HepG2 (cell line): ENCODE results near the gene PSAP. TPM values are rescaled to one million over a fixed set of nuclear protein-coding genes. Genes with fewer than 3 reads are reported as not detected.

Experiments
- FOXP1 ChIP-seq, 2 experiments: fragments of 450-650 bp in 1 of 2; IDR thresholded peaks; 2 replicates each; pipeline ENCODE4 v1.6.1; 2017 to 2018; ENCODE audit warnings: antibody characterized with exemption in 1 of 2
- GFI1 ChIP-seq: sonication (generic); formaldehyde crosslinking; IDR thresholded peaks from 2 replicates; pipeline ENCODE4 v1.5.0; 2020; ENCODE audit warnings: missing genetic modification reagents, mild to moderate bottlenecking, borderline replicate concordance
- GTF3A ChIP-seq: sonication (generic); formaldehyde crosslinking; conservative IDR thresholded peaks from 2 replicates; pipeline ENCODE4 v1.4.0; 2020; ENCODE audit warnings: mild to moderate bottlenecking, missing genetic modification reagents
- HDAC2 ChIP-seq: sonication (generic); formaldehyde crosslinking; IDR thresholded peaks from 2 replicates; pipeline ENCODE4 v1.4.0; 2020; ENCODE audit warnings: missing genetic modification reagents
- RARA ChIP-seq: IDR thresholded peaks from 2 replicates; pipeline ENCODE4 v1.6.1; 2016; ENCODE audit warnings: missing genetic modification reagents, missing compliant biosample characterization
- REPIN1 ChIP-seq: sonication (generic); formaldehyde crosslinking; IDR thresholded peaks from 2 replicates; pipeline ENCODE4 v1.8.0; 2022; ENCODE audit warnings: missing genetic modification reagents, low read depth, mild to moderate bottlenecking, borderline replicate concordance
- SOX6 ChIP-seq, 2 experiments: fragments of 450-650 bp in 1 of 2; sonication (generic) in 1 of 2; formaldehyde crosslinking in 1 of 2; IDR thresholded peaks; 2 replicates each; pipeline versions ENCODE4 v1.4.0 to v1.6.1; 2017 to 2020; ENCODE audit warnings: antibody characterized with exemption in 1 of 2, mild to moderate bottlenecking in 1 of 2, missing genetic modification reagents in 1 of 2
- ZFP1 ChIP-seq: IDR thresholded peaks from 2 replicates; pipeline ENCODE4 v1.6.1; 2016
- ZNF3 ChIP-seq: IDR thresholded peaks from 2 replicates; pipeline ENCODE4 v1.7.0; 2017; ENCODE audit warnings: inconsistent platforms
- ZNF460 ChIP-seq: sonication (generic); formaldehyde crosslinking; IDR thresholded peaks from 2 replicates; pipeline ENCODE4 v1.5.1; 2020; ENCODE audit warnings: missing genetic modification reagents, mild to moderate bottlenecking, borderline replicate concordance
- polyA plus RNA-seq, 8 experiments: library from polyadenylated mRNA; depleted of rRNA in 3 of 8; stranded (reverse) in 7 of 8; unstranded in 1 of 8; fragments of >200 nt; fragmentation: Illumina TruSeq in 4 of 8; extraction: Trizol in 4 of 8; gene quantifications; 2 replicates each; pipeline versions ENCODE4 v1.2.1 to v1.2.3, GENCODE V29; 2011 to 2016; ENCODE audit warnings: low read depth in 4 of 8, missing spikeins in 1 of 8, mixed read lengths in 1 of 8; ENCODE audit not compliant: insufficient read depth in 1 of 8
- total RNA-seq, 5 experiments: library from RNA; depleted of rRNA; stranded (reverse); fragments of >200 nt; fragmentation: Illumina TruSeq; extraction: Trizol; gene quantifications; 2 replicates each; pipeline ENCODE4 v1.2.3, GENCODE V29; 2016; ENCODE audit warnings: low read depth in 1 of 5
- TF ChIP-seq, protein P1 (sequence below): sonication (generic); formaldehyde crosslinking; IDR thresholded peaks from 2 replicates; pipeline ENCODE4; 2020; ENCODE audit warnings: missing genetic modification reagents, mild to moderate bottlenecking, borderline replicate concordance
- TF ChIP-seq, protein P2 (sequence below): sonication (generic); formaldehyde crosslinking; IDR thresholded peaks from 2 replicates; pipeline ENCODE4 v1.4.0; 2020; ENCODE audit warnings: missing genetic modification reagents
- TF ChIP-seq, protein P3 (sequence below): IDR thresholded peaks from 2 replicates; pipeline ENCODE4 v1.6.1; 2018; ENCODE audit warnings: missing genetic modification reagents, mild to moderate bottlenecking, missing compliant biosample characterization
- TF ChIP-seq, protein P4 (sequence below): sonication (generic); formaldehyde crosslinking; IDR thresholded peaks from 2 replicates; pipeline ENCODE4 v1.4.0; 2020; ENCODE audit warnings: missing genetic modification reagents, mild to moderate bottlenecking, borderline replicate concordance
- TF ChIP-seq, protein P5 (sequence below): sonication (generic); formaldehyde crosslinking; conservative IDR thresholded peaks from 2 replicates; pipeline ENCODE4 v1.4.0; 2020; ENCODE audit warnings: missing genetic modification reagents

The PSAP gene
- total and polyA plus RNA-seq, 2 of the 13 experiments (the other 11 are each of a cell fraction or from before 2014, with no cell fraction given) = 323 to 643 TPM

DNA sequence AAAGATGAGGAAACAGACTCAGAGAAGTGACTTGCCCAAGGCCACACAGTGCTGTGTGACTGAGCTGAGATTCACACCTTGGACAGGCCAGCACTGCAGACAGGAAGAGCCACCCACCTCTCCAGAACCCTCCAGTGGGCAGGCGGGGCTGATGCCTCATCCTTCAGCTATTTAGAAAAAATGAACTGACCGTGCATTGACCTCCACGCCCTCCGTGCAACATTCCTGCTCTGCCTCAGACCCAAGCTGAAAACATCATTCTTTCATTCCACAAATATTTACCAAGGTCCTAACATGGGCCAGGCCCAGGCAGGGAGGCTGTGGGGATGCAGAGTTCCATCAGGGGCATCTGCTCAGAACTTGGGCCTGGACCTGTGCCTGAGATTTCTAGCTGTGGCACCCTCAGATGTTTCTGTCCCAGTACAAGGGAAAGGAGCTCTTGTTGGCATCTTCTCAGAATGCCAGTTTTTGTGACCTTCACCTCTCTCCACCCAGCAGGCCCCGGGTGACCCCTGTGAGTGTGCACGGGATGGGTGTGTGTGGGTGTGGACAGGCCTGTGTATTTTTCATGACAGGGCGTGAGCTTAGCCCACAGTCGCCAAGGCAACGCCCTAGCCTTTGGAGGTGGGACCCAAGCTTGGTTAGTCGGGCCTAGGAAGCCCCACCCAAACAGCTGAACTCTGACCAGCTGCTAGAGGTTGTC is 84.2 kb downstream of the PSAP start (continued):
- TF ChIP-seq, protein P1, sequence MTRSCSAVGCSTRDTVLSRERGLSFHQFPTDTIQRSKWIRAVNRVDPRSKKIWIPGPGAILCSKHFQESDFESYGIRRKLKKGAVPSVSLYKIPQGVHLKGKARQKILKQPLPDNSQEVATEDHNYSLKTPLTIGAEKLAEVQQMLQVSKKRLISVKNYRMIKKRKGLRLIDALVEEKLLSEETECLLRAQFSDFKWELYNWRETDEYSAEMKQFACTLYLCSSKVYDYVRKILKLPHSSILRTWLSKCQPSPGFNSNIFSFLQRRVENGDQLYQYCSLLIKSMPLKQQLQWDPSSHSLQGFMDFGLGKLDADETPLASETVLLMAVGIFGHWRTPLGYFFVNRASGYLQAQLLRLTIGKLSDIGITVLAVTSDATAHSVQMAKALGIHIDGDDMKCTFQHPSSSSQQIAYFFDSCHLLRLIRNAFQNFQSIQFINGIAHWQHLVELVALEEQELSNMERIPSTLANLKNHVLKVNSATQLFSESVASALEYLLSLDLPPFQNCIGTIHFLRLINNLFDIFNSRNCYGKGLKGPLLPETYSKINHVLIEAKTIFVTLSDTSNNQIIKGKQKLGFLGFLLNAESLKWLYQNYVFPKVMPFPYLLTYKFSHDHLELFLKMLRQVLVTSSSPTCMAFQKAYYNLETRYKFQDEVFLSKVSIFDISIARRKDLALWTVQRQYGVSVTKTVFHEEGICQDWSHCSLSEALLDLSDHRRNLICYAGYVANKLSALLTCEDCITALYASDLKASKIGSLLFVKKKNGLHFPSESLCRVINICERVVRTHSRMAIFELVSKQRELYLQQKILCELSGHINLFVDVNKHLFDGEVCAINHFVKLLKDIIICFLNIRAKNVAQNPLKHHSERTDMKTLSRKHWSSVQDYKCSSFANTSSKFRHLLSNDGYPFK (CRISPR knock-in tag) = 0 out of 2 replicates have a peak, but pooled peaks have one; percentile 2
- TF ChIP-seq HDAC2 (CRISPR knock-in tag) = peak; percentile 66; the same call in 1 of the 2 replicates
- no peak for TF ChIP-seq REPIN1 (CRISPR knock-in tag)
- peak; percentile 81 for TF ChIP-seq GFI1
- TF ChIP-seq, protein P2, sequence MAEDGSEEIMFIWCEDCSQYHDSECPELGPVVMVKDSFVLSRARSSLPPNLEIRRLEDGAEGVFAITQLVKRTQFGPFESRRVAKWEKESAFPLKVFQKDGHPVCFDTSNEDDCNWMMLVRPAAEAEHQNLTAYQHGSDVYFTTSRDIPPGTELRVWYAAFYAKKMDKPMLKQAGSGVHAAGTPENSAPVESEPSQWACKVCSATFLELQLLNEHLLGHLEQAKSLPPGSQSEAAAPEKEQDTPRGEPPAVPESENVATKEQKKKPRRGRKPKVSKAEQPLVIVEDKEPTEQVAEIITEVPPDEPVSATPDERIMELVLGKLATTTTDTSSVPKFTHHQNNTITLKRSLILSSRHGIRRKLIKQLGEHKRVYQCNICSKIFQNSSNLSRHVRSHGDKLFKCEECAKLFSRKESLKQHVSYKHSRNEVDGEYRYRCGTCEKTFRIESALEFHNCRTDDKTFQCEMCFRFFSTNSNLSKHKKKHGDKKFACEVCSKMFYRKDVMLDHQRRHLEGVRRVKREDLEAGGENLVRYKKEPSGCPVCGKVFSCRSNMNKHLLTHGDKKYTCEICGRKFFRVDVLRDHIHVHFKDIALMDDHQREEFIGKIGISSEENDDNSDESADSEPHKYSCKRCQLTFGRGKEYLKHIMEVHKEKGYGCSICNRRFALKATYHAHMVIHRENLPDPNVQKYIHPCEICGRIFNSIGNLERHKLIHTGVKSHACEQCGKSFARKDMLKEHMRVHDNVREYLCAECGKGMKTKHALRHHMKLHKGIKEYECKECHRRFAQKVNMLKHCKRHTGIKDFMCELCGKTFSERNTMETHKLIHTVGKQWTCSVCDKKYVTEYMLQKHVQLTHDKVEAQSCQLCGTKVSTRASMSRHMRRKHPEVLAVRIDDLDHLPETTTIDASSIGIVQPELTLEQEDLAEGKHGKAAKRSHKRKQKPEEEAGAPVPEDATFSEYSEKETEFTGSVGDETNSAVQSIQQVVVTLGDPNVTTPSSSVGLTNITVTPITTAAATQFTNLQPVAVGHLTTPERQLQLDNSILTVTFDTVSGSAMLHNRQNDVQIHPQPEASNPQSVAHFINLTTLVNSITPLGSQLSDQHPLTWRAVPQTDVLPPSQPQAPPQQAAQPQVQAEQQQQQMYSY (CRISPR knock-in tag) = no peak
- TF ChIP-seq, protein P3, sequence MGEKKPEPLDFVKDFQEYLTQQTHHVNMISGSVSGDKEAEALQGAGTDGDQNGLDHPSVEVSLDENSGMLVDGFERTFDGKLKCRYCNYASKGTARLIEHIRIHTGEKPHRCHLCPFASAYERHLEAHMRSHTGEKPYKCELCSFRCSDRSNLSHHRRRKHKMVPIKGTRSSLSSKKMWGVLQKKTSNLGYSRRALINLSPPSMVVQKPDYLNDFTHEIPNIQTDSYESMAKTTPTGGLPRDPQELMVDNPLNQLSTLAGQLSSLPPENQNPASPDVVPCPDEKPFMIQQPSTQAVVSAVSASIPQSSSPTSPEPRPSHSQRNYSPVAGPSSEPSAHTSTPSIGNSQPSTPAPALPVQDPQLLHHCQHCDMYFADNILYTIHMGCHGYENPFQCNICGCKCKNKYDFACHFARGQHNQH (CRISPR knock-in tag) = 0 out of 2 replicates have a peak, but pooled peaks have one; percentile 40
- peak; percentile 63; the same call in 1 of the 2 replicates for TF ChIP-seq ZNF3 (CRISPR knock-in tag)
- TF ChIP-seq, protein P4, sequence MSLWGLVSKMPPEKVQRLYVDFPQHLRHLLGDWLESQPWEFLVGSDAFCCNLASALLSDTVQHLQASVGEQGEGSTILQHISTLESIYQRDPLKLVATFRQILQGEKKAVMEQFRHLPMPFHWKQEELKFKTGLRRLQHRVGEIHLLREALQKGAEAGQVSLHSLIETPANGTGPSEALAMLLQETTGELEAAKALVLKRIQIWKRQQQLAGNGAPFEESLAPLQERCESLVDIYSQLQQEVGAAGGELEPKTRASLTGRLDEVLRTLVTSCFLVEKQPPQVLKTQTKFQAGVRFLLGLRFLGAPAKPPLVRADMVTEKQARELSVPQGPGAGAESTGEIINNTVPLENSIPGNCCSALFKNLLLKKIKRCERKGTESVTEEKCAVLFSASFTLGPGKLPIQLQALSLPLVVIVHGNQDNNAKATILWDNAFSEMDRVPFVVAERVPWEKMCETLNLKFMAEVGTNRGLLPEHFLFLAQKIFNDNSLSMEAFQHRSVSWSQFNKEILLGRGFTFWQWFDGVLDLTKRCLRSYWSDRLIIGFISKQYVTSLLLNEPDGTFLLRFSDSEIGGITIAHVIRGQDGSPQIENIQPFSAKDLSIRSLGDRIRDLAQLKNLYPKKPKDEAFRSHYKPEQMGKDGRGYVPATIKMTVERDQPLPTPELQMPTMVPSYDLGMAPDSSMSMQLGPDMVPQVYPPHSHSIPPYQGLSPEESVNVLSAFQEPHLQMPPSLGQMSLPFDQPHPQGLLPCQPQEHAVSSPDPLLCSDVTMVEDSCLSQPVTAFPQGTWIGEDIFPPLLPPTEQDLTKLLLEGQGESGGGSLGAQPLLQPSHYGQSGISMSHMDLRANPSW (CRISPR knock-in tag) = 0 out of 2 replicates have a peak, but pooled peaks have one; percentile 30
- TF ChIP-seq, protein P5, sequence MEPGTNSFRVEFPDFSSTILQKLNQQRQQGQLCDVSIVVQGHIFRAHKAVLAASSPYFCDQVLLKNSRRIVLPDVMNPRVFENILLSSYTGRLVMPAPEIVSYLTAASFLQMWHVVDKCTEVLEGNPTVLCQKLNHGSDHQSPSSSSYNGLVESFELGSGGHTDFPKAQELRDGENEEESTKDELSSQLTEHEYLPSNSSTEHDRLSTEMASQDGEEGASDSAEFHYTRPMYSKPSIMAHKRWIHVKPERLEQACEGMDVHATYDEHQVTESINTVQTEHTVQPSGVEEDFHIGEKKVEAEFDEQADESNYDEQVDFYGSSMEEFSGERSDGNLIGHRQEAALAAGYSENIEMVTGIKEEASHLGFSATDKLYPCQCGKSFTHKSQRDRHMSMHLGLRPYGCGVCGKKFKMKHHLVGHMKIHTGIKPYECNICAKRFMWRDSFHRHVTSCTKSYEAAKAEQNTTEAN (CRISPR knock-in tag) = peak; percentile 24; the same call in 1 of the 2 replicates
- TF ChIP-seq ZFP1 (CRISPR knock-in tag) = no peak
- TF ChIP-seq GTF3A = no peak
- no peak for TF ChIP-seq FOXP1 (IDR thresholded peaks at IDR 0.05)
- peak; percentile 64; the same call in 1 of the 2 replicates for TF ChIP-seq FOXP1 (CRISPR knock-in tag; IDR thresholded peaks at IDR 0.05)
- no peak for TF ChIP-seq ZNF460 (CRISPR knock-in tag)
- TF ChIP-seq SOX6 (IDR thresholded peaks at IDR 0.05) = no peak
- peak; percentile 63; the same call in 1 of the 2 replicates for TF ChIP-seq SOX6 (CRISPR knock-in tag; IDR thresholded peaks at IDR 0.05)
- peak; percentile 99 for TF ChIP-seq RARA (CRISPR knock-in tag)
